HEK293 (cell line): ENCODE results near the gene CHMP3.
"Not testable (repeated sequence)": the region's sequence is repeated elsewhere in the genome, so short reads cannot be mapped to it uniquely, and the experiment has no call there.

Experiments used
- KLF9 ChIP-seq: fragments of 450-650 bp; formaldehyde crosslinking; IDR thresholded peaks from 2 replicates; pipeline ENCODE4 v1.5.1; 2016; ENCODE audit warnings: missing biosample characterization, missing genetic modification characterization, low read depth
- MYNN ChIP-seq: fragments of 450-650 bp; formaldehyde crosslinking; IDR thresholded peaks from 2 replicates; pipeline ENCODE4 v1.5.1; 2016; ENCODE audit warnings: missing biosample characterization, missing genetic modification characterization, borderline replicate concordance
- PRDM1 ChIP-seq: fragments of 450-650 bp; formaldehyde crosslinking; IDR thresholded peaks from 2 replicates; pipeline ENCODE4; 2016; ENCODE audit warnings: missing biosample characterization, missing genetic modification characterization
- YY2 ChIP-seq: fragments of 450-650 bp; formaldehyde crosslinking; IDR thresholded peaks from 2 replicates; pipeline ENCODE4 v1.5.1; 2016; ENCODE audit warnings: missing biosample characterization, missing genetic modification characterization
- ZBTB17 ChIP-seq: fragments of 450-650 bp; formaldehyde crosslinking; IDR thresholded peaks from 2 replicates; pipeline ENCODE4 v1.5.1; 2016; ENCODE audit warnings: missing biosample characterization, missing genetic modification characterization
- ZBTB21 ChIP-seq: fragments of 450-650 bp; formaldehyde crosslinking; IDR thresholded peaks from 2 replicates; pipeline ENCODE4 v1.5.1; 2017; ENCODE audit warnings: missing biosample characterization, missing genetic modification characterization
- ZNF140 ChIP-seq: fragments of 450-650 bp; formaldehyde crosslinking; IDR thresholded peaks from 2 replicates; pipeline ENCODE4 v1.5.1; 2016; ENCODE audit warnings: missing biosample characterization, missing genetic modification characterization
- ZNF404 ChIP-seq: fragments of 450-650 bp; formaldehyde crosslinking; IDR thresholded peaks from 2 replicates; pipeline ENCODE4 v1.5.1; 2017; ENCODE audit warnings: missing biosample characterization, missing genetic modification characterization
- ZNF670 ChIP-seq: fragments of 450-650 bp; formaldehyde crosslinking; IDR thresholded peaks from 2 replicates; pipeline ENCODE4 v1.5.1; 2016; ENCODE audit warnings: missing biosample characterization, missing genetic modification characterization, low read depth
- TF ChIP-seq, protein P1 (sequence below): fragments of 450-650 bp; formaldehyde crosslinking; IDR thresholded peaks from 2 replicates; pipeline ENCODE4 v1.5.1; 2016; ENCODE audit warnings: missing biosample characterization, missing genetic modification characterization
- TF ChIP-seq, protein P2 (sequence below): fragments of 450-650 bp; formaldehyde crosslinking; conservative IDR thresholded peaks from 2 replicates; pipeline ENCODE4 v1.5.1; 2016; ENCODE audit warnings: low read depth, missing biosample characterization, missing genetic modification characterization
- TF ChIP-seq, protein P3 (sequence below): fragments of 450-650 bp; formaldehyde crosslinking; IDR thresholded peaks from 2 replicates; pipeline ENCODE4 v1.5.1; 2016; ENCODE audit warnings: missing biosample characterization, missing genetic modification characterization
- TF ChIP-seq, protein P4 (sequence below): fragments of 450-650 bp; formaldehyde crosslinking; IDR thresholded peaks from 2 replicates; pipeline ENCODE4 v1.5.1; 2016; ENCODE audit warnings: missing biosample characterization, missing genetic modification characterization

DNA sequence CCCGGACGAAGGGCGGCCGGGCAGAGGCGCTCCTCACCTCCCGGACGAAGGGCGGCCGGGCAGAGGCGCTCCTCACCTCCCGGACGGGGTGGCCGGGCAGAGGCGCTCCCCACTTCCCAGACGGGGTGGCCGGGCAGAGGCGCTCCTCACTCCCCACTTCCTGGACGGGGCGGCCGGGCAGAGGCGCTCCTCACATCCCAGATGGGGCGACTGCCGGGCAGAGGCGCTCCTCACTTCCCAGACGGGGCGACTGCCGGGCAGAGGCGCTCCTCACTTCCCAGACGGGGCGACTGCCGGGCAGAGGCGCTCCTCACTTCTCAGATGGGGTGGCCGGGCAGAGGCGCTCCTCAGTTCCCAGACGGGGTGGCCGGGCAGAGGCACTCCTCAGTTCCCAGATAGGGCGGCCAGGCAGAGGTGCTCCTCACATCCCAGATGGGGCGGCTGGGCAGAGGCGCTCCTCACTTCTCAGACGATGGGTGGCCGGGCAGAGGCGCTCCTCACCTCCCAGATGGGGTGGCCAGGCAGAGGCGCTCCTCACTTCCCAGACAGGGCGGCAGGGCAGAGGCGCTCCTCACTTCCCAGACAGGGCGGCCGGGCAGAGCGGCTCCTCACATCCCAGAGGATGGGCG lies 17.8 kb downstream of the CHMP3 start:
- TF ChIP-seq, protein P1, sequence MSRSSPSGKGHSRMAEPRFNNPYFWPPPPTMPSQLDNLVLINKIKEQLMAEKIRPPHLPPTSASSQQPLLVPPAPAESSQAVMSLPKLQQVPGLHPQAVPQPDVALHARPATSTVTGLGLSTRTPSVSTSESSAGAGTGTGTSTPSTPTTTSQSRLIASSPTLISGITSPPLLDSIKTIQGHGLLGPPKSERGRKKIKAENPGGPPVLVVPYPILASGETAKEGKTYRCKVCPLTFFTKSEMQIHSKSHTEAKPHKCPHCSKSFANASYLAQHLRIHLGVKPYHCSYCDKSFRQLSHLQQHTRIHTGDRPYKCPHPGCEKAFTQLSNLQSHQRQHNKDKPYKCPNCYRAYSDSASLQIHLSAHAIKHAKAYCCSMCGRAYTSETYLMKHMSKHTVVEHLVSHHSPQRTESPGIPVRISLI (tag by site-specific recombination), result not testable (repeated sequence)
- not testable (repeated sequence) for TF ChIP-seq ZBTB21 (tag by site-specific recombination); MYNN; KLF9 (tag by site-specific recombination); YY2 (tag by site-specific recombination); PRDM1 (tag by site-specific recombination); ZNF670 (tag by site-specific recombination); ZNF404 (tag by site-specific recombination); ZBTB17 (tag by site-specific recombination); ZNF140 (tag by site-specific recombination)
- TF ChIP-seq, protein P2, sequence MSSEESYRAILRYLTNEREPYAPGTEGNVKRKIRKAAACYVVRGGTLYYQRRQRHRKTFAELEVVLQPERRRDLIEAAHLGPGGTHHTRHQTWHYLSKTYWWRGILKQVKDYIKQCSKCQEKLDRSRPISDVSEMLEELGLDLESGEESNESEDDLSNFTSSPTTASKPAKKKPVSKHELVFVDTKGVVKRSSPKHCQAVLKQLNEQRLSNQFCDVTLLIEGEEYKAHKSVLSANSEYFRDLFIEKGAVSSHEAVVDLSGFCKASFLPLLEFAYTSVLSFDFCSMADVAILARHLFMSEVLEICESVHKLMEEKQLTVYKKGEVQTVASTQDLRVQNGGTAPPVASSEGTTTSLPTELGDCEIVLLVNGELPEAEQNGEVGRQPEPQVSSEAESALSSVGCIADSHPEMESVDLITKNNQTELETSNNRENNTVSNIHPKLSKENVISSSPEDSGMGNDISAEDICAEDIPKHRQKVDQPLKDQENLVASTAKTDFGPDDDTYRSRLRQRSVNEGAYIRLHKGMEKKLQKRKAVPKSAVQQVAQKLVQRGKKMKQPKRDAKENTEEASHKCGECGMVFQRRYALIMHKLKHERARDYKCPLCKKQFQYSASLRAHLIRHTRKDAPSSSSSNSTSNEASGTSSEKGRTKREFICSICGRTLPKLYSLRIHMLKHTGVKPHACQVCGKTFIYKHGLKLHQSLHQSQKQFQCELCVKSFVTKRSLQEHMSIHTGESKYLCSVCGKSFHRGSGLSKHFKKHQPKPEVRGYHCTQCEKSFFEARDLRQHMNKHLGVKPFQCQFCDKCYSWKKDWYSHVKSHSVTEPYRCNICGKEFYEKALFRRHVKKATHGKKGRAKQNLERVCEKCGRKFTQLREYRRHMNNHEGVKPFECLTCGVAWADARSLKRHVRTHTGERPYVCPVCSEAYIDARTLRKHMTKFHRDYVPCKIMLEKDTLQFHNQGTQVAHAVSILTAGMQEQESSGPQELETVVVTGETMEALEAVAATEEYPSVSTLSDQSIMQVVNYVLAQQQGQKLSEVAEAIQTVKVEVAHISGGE, result not testable (repeated sequence)
- TF ChIP-seq, protein P3, sequence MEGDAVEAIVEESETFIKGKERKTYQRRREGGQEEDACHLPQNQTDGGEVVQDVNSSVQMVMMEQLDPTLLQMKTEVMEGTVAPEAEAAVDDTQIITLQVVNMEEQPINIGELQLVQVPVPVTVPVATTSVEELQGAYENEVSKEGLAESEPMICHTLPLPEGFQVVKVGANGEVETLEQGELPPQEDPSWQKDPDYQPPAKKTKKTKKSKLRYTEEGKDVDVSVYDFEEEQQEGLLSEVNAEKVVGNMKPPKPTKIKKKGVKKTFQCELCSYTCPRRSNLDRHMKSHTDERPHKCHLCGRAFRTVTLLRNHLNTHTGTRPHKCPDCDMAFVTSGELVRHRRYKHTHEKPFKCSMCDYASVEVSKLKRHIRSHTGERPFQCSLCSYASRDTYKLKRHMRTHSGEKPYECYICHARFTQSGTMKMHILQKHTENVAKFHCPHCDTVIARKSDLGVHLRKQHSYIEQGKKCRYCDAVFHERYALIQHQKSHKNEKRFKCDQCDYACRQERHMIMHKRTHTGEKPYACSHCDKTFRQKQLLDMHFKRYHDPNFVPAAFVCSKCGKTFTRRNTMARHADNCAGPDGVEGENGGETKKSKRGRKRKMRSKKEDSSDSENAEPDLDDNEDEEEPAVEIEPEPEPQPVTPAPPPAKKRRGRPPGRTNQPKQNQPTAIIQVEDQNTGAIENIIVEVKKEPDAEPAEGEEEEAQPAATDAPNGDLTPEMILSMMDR (tag by site-specific recombination), result not testable (repeated sequence)
- TF ChIP-seq, protein P4, sequence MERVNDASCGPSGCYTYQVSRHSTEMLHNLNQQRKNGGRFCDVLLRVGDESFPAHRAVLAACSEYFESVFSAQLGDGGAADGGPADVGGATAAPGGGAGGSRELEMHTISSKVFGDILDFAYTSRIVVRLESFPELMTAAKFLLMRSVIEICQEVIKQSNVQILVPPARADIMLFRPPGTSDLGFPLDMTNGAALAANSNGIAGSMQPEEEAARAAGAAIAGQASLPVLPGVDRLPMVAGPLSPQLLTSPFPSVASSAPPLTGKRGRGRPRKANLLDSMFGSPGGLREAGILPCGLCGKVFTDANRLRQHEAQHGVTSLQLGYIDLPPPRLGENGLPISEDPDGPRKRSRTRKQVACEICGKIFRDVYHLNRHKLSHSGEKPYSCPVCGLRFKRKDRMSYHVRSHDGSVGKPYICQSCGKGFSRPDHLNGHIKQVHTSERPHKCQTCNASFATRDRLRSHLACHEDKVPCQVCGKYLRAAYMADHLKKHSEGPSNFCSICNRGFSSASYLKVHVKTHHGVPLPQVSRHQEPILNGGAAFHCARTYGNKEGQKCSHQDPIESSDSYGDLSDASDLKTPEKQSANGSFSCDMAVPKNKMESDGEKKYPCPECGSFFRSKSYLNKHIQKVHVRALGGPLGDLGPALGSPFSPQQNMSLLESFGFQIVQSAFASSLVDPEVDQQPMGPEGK, result not testable (repeated sequence)
